Skeletal muscle tissue (tissue), 4 donors: ENCODE results near the gene AEBP2. TPM values are rescaled to one million over a fixed set of nuclear protein-coding genes. Genes with fewer than 3 reads are reported as not detected.
"Not testable (repeated sequence)": the region's sequence is repeated elsewhere in the genome, so short reads cannot be mapped to it uniquely, and the experiment has no call there.

Experiments
- H3K27ac ChIP-seq: one replicate; pipeline ENCODE4 v1.7.0; 2013; ENCODE audit warnings: mild to moderate bottlenecking, low read depth, low read length, inconsistent platforms
- H3K27me3 ChIP-seq, 3 donors: one replicate each; pipeline ENCODE4 v1.7.0; 2013; ENCODE audit warnings: low read length in 3 of 3; ENCODE audit not compliant: control insufficient read depth in 3 of 3, insufficient read depth in 3 of 3
- H3K36me3 ChIP-seq, 3 donors: one replicate each; pipeline ENCODE4 v1.7.0; 2013; ENCODE audit warnings: low read length in 3 of 3; ENCODE audit not compliant: control insufficient read depth in 3 of 3, insufficient read depth in 3 of 3
- H3K4me1 ChIP-seq, 3 donors: one replicate each; pipeline ENCODE4 v1.7.0; 2013; ENCODE audit warnings: low read length in 3 of 3, mild to moderate bottlenecking in 3 of 3; ENCODE audit not compliant: control insufficient read depth in 3 of 3, insufficient read depth in 3 of 3
- H3K4me3 ChIP-seq, 3 donors: one replicate each; pipeline ENCODE4 v1.7.0; 2013; ENCODE audit warnings: low read length in 3 of 3
- H3K9ac ChIP-seq, 3 donors: one replicate each; pipeline ENCODE4 v1.7.0; 2013; ENCODE audit warnings: low read length in 3 of 3, mild to moderate bottlenecking in 3 of 3, moderate library complexity in 2 of 3, low read depth in 1 of 3
- H3K9me3 ChIP-seq, 3 donors: one replicate each; pipeline ENCODE4 v1.7.0; 2013; ENCODE audit warnings: low read length in 3 of 3; ENCODE audit not compliant: control insufficient read depth in 3 of 3
- total RNA-seq: library from RNA; depleted of rRNA; stranded (reverse); fragments of >200 nt; gene quantifications from one replicate; pipeline ENCODE4 v1.2.3, GENCODE V29; 2014
- donor health status: Osteomylitis.

The AEBP2 gene
- total RNA-seq, 1 donor from 2014 or later, result 39.7 TPM

- H3K27me3 ChIP-seq, result no peaks in the 10 kb centered on the region
- no peak overlapping the region for H3K9ac ChIP-seq
- H3K27ac ChIP-seq, result no peak overlapping the region
- no peaks in the 10 kb centered on the region for H3K9me3 ChIP-seq
- no peaks in the 10 kb centered on the region for H3K36me3 ChIP-seq
- no peak overlapping the region for H3K4me3 ChIP-seq
- no peaks in the 10 kb centered on the region for H3K4me1 ChIP-seq
These were observed 20.2 kb upstream of the AEBP2 start for GRCh38 chr12:19419086-19419485.

- H3K27me3 ChIP-seq, result no peaks in the 10 kb centered on the region
These were observed 17.6 kb upstream of the AEBP2 start for GRCh38 chr12:19421503-19422282.

GRCh38 chr12:19423166-19423930, 15.9 kb upstream of the AEBP2 start:
- no peak overlapping the region for H3K9ac ChIP-seq
- no peaks in the 10 kb centered on the region for H3K4me1 ChIP-seq
- no peaks in the 10 kb centered on the region for H3K27me3 ChIP-seq
- H3K27ac ChIP-seq, result no peak overlapping the region
- no peak overlapping the region for H3K4me3 ChIP-seq
- no peaks in the 10 kb centered on the region for H3K9me3 ChIP-seq
- no peaks in the 10 kb centered on the region for H3K36me3 ChIP-seq

More at GRCh38 chr12:19421503-19422282, 17.6 kb upstream of the AEBP2 start:
- H3K27ac ChIP-seq, result no peak overlapping the region
- H3K36me3 ChIP-seq, result no peaks in the 10 kb centered on the region
- no peaks in the 10 kb centered on the region for H3K4me1 ChIP-seq
- no peak overlapping the region for H3K9ac ChIP-seq
- no peak overlapping the region for H3K4me3 ChIP-seq
- no peaks in the 10 kb centered on the region for H3K9me3 ChIP-seq

- H3K9me3 ChIP-seq, result no peaks in the 10 kb centered on the region
- H3K9ac ChIP-seq, result no peak overlapping the region
- no peak overlapping the region for H3K27ac ChIP-seq
- no peaks in the 10 kb centered on the region for H3K27me3 ChIP-seq
- H3K36me3 ChIP-seq, result no peaks in the 10 kb centered on the region
- H3K4me3 ChIP-seq, result no peak overlapping the region
- H3K4me1 ChIP-seq, result no peaks in the 10 kb centered on the region
These were observed 11.0 kb upstream of the AEBP2 start for GRCh38 chr12:19428246-19428645.

- not testable (repeated sequence) for H3K9me3 ChIP-seq, H3K4me1 ChIP-seq, H3K4me3 ChIP-seq, H3K36me3 ChIP-seq, H3K27me3 ChIP-seq, H3K9ac ChIP-seq, H3K27ac ChIP-seq
These were observed 9.8 kb upstream of the AEBP2 start for GRCh38 chr12:19429491-19429890.

GRCh38 chr12:19430988-19431387, 8.3 kb upstream of the AEBP2 start:
- Histone ChIP-seq H3K4me1 (no peaks in the 10 kb centered on the region), H3K27me3 (no peaks in the 10 kb centered on the region), H3K9me3 (no peaks in the 10 kb centered on the region), H3K9ac (no peak overlapping the region), H3K36me3 (no peaks in the 10 kb centered on the region), H3K27ac (no peak overlapping the region), H3K4me3 (no peak overlapping the region)

- Histone ChIP-seq H3K27me3 (no peaks in the 10 kb centered on the region), H3K27ac (no peak overlapping the region), H3K9ac (no peak overlapping the region), H3K36me3 (no peaks in the 10 kb centered on the region), H3K9me3 (no peaks in the 10 kb centered on the region), H3K4me3 (no peak overlapping the region), H3K4me1 (no peaks in the 10 kb centered on the region)
These were observed 7.6 kb upstream of the AEBP2 start for GRCh38 chr12:19431407-19432308.

- no peak overlapping the region for H3K9ac ChIP-seq
These were observed 6.8 kb upstream of the AEBP2 start for GRCh38 chr12:19432309-19433170.

GRCh38 chr12:19434538-19434937, 4.8 kb upstream of the AEBP2 start:
- H3K9ac ChIP-seq, result no peak overlapping the region

More at GRCh38 chr12:19432309-19433170, 6.8 kb upstream of the AEBP2 start:
- Histone ChIP-seq H3K27me3 (no peaks in the 10 kb centered on the region), H3K4me3 (no peak overlapping the region), H3K36me3 (no peaks in the 10 kb centered on the region), H3K4me1 (no peaks in the 10 kb centered on the region), H3K9me3 (no peaks in the 10 kb centered on the region), H3K27ac (no peak overlapping the region)

More at GRCh38 chr12:19434538-19434937, 4.8 kb upstream of the AEBP2 start:
- no peak overlapping the region for H3K4me3 ChIP-seq
- H3K9me3 ChIP-seq, result no peaks in the 10 kb centered on the region
- H3K27me3 ChIP-seq, result no peaks in the 10 kb centered on the region
- H3K4me1 ChIP-seq, result no peaks in the 10 kb centered on the region
- no peak overlapping the region for H3K27ac ChIP-seq
- no peaks in the 10 kb centered on the region for H3K36me3 ChIP-seq
